H9 (cell line): ENCODE data around the gene FHIT. TPM values are rescaled to one million over a fixed set of nuclear protein-coding genes. Genes with fewer than 3 reads are reported as not detected.

ENCODE experiments used
- DNase-seq: peaks from one replicate; pipeline ENCODE4 v3.0.0-alpha.2; 2017
- H2AFZ ChIP-seq: one replicate; pipeline ENCODE4 v1.6.1; 2013; ENCODE audit warnings: mild to moderate bottlenecking, low read length, control low read depth, moderate library complexity
- H2AK5ac ChIP-seq: 2 replicates; pipeline ENCODE4 v1.6.1; 2013; ENCODE audit warnings: low read length, control low read depth, mixed read lengths; ENCODE audit not compliant: insufficient read length
- H2BK120ac ChIP-seq: one replicate; pipeline ENCODE4 v1.6.1; 2013; ENCODE audit warnings: low read depth, mild to moderate bottlenecking, low read length, control low read depth, inconsistent platforms; ENCODE audit not compliant: poor library complexity, severe bottlenecking
- H2BK12ac ChIP-seq: 2 replicates; pipeline ENCODE4 v1.6.1; 2013; ENCODE audit warnings: low read length, control low read depth, mixed read lengths, low read depth; ENCODE audit not compliant: insufficient read length
- H2BK15ac ChIP-seq: 2 replicates; pipeline ENCODE4 v1.6.1; 2013; ENCODE audit warnings: low read depth, low read length, control low read depth
- H2BK20ac ChIP-seq: one replicate; pipeline ENCODE4 v1.6.1; 2013; ENCODE audit warnings: low read depth, mild to moderate bottlenecking, low read length, control low read depth, inconsistent platforms; ENCODE audit not compliant: poor library complexity, severe bottlenecking
- H2BK5ac ChIP-seq: 2 replicates; pipeline ENCODE4 v1.6.1; 2013; ENCODE audit warnings: low read length, control low read depth, mixed read lengths; ENCODE audit not compliant: insufficient read length
- H3K14ac ChIP-seq: 2 replicates; pipeline ENCODE4 v1.6.1; 2013; ENCODE audit warnings: low read length, control low read depth; ENCODE audit not compliant: insufficient read depth
- H3K18ac ChIP-seq: 2 replicates; pipeline ENCODE4 v1.6.1; 2013; ENCODE audit warnings: low read depth, mild to moderate bottlenecking, mixed read lengths, low read length, control low read depth; ENCODE audit not compliant: insufficient read length
- H3K23ac ChIP-seq: 2 replicates; pipeline ENCODE4 v1.6.1; 2013; ENCODE audit warnings: low read length, control low read depth, mixed read lengths, low read depth; ENCODE audit not compliant: insufficient read length
- H3K23me2 ChIP-seq: 2 replicates; pipeline ENCODE4 v1.6.1; 2013; ENCODE audit warnings: low read depth, mild to moderate bottlenecking, mixed read lengths, low read length, control low read depth; ENCODE audit not compliant: insufficient read length, poor library complexity, severe bottlenecking
- H3K27ac ChIP-seq: 2 replicates; pipeline ENCODE4 v1.5.1; 2013; ENCODE audit warnings: low read length, control low read depth, mixed read lengths, low read depth; ENCODE audit not compliant: insufficient read length
- H3K27me3 ChIP-seq: 2 replicates; pipeline ENCODE4 v1.6.1; 2013; ENCODE audit warnings: low read length, control low read depth, inconsistent platforms; ENCODE audit not compliant: insufficient read depth
- H3K4ac ChIP-seq: 2 replicates; pipeline ENCODE4 v1.6.1; 2013; ENCODE audit warnings: low read depth, mild to moderate bottlenecking, control low read depth, inconsistent platforms, low read length, moderate library complexity
- H3K4me1 ChIP-seq: 2 replicates; pipeline ENCODE4 v1.6.1; 2013; ENCODE audit warnings: low read length, control low read depth, inconsistent platforms; ENCODE audit not compliant: insufficient read depth
- H3K4me2 ChIP-seq: 2 replicates; pipeline ENCODE4 v1.6.1; 2013; ENCODE audit warnings: low read length, control low read depth, mixed read lengths; ENCODE audit not compliant: insufficient read length, insufficient read depth
- H3K56ac ChIP-seq: 2 replicates; pipeline ENCODE4 v1.6.1; 2013; ENCODE audit warnings: low read depth, mild to moderate bottlenecking, mixed read lengths, low read length, control low read depth; ENCODE audit not compliant: insufficient read length
- H3K79me1 ChIP-seq: 2 replicates; pipeline ENCODE4 v1.6.1; 2013; ENCODE audit warnings: low read depth, mild to moderate bottlenecking, moderate library complexity, low read length, control low read depth, inconsistent platforms; ENCODE audit not compliant: insufficient read depth, poor library complexity, severe bottlenecking
- H3K79me2 ChIP-seq: 2 replicates; pipeline ENCODE4 v1.6.1; 2013; ENCODE audit warnings: low read length, control low read depth, inconsistent platforms; ENCODE audit not compliant: insufficient read depth
- H3K9ac ChIP-seq: 2 replicates; pipeline ENCODE4 v1.6.1; 2013; ENCODE audit warnings: low read length, control low read depth, mixed read lengths; ENCODE audit not compliant: insufficient read length; ENCODE audit errors: extremely low read depth
- H3K9me3 ChIP-seq: one replicate; pipeline ENCODE4 v1.6.1; 2013; ENCODE audit warnings: low read depth, low read length, inconsistent platforms; ENCODE audit not compliant: control insufficient read depth
- H3T11ph ChIP-seq: one replicate; pipeline ENCODE4 v1.6.1; 2013; ENCODE audit warnings: mild to moderate bottlenecking, low read length, control low read depth, inconsistent platforms
- H4K20me1 ChIP-seq: one replicate; pipeline ENCODE4 v1.6.1; 2013; ENCODE audit not compliant: control insufficient read depth, insufficient read length, insufficient read depth
- H4K5ac ChIP-seq: 2 replicates; pipeline ENCODE4 v1.6.1; 2013; ENCODE audit warnings: low read depth, mild to moderate bottlenecking, mixed read lengths, low read length, control low read depth; ENCODE audit not compliant: insufficient read length
- H4K8ac ChIP-seq: replicated peaks from 2 replicates; pipeline ENCODE4 v1.6.1; 2013; ENCODE audit warnings: low read length, control low read depth, mixed read lengths, low read depth; ENCODE audit not compliant: insufficient read length
- H4K91ac ChIP-seq: 2 replicates; pipeline ENCODE4 v1.6.1; 2013; ENCODE audit warnings: low read depth, mild to moderate bottlenecking, moderate library complexity, mixed read lengths, low read length, control low read depth; ENCODE audit not compliant: insufficient read length
- H3K27ac Mint-ChIP-seq, 3 experiments: 2 replicates in 2 of 3; 3 replicates in 1 of 3; pipeline ENCODE4 v1.8.0; 2020 to 2021; ENCODE audit warnings: mixed read lengths in 3 of 3, mild to moderate bottlenecking in 1 of 3, moderate library complexity in 1 of 3
- H3K27me3 Mint-ChIP-seq: 2 replicates; pipeline ENCODE4 v1.8.0; 2021; ENCODE audit warnings: low read depth, mild to moderate bottlenecking, moderate library complexity, mixed read lengths
- H3K36me3 Mint-ChIP-seq, 3 experiments: 2 replicates in 2 of 3; 3 replicates in 1 of 3; pipeline ENCODE4 v1.8.0; 2020 to 2021; ENCODE audit warnings: low read depth in 3 of 3, mixed read lengths in 3 of 3; ENCODE audit not compliant: insufficient read depth in 1 of 3
- H3K4me1 Mint-ChIP-seq, 2 experiments: 2 replicates each; pipeline ENCODE4 v1.8.0; 2020; ENCODE audit warnings: mixed read lengths in 2 of 2
- H3K4me3 Mint-ChIP-seq, 2 experiments: 2 replicates in 1 of 2; 3 replicates in 1 of 2; pipeline ENCODE4 v1.8.0; 2020 to 2021; ENCODE audit warnings: mild to moderate bottlenecking in 2 of 2, mixed read lengths in 2 of 2, moderate library complexity in 1 of 2
- H3K9me3 Mint-ChIP-seq, 2 experiments: 2 replicates in 1 of 2; 3 replicates in 1 of 2; pipeline ENCODE4 v1.8.0; 2020; ENCODE audit warnings: mild to moderate bottlenecking in 2 of 2, mixed read lengths in 2 of 2, moderate library complexity in 1 of 2
- CTCF ChIP-seq: fragments of 200-600 bp; sonication (generic); conservative IDR thresholded peaks from 3 replicates; pipeline ENCODE4 v1.8.0; 2021; ENCODE audit warnings: antibody characterized with exemption, mild to moderate bottlenecking
- WGBS: extraction: QIAGEN DNeasy Blood & Tissue Kit; methylation state at CpG from one replicate; pipeline ENCODE4 v1.1.7; 2013; ENCODE audit warnings: missing lambda C conversion rate, low lambda C conversion rate, mixed read lengths; ENCODE audit not compliant: insufficient read length; ENCODE audit errors: extremely low coverage; 5-methylcytosine and 5-hydroxymethylcytosine counted together
- total RNA-seq: library from RNA; stranded (reverse); gene quantifications from 2 replicates; pipeline ENCODE4 v1.2.1, GENCODE V29; 2021

The FHIT gene
- total RNA-seq, 1 experiment from 2014 or later = 3.0 TPM

GRCh38 chr3:60728006-60728405 is 523.2 kb downstream of the FHIT start:
- no CpG with 5 or more reads among the region's 1 CpG for WGBS
- H3K4me1 ChIP-seq = no peaks in the 10 kb centered on the region
- H2BK12ac ChIP-seq = no peak overlapping the region

More at GRCh38 chr3:60728006-60728405, 523.2 kb downstream of the FHIT start:
- Histone ChIP-seq H3K9ac (no peak overlapping the region), H4K8ac (no peak overlapping the region), H2AK5ac (no peak overlapping the region), H2BK120ac (no peak overlapping the region), H3K27ac (no peak overlapping the region), H3K56ac (no peak overlapping the region), H3K79me2 (no peaks in the 10 kb centered on the region), H4K91ac (no peak overlapping the region), H2AFZ (no peak overlapping the region), H3K4me2 (no peak overlapping the region), H3K4ac (no peak overlapping the region), H3K14ac (no peak overlapping the region), H3T11ph (no peak overlapping the region), H3K9me3 (no peaks in the 10 kb centered on the region), H4K20me1 (no peaks in the 10 kb centered on the region), H3K23me2 (no peaks in the 10 kb centered on the region), H2BK5ac (no peak overlapping the region), H3K27me3 (no peaks in the 10 kb centered on the region), H3K23ac (no peak overlapping the region), H4K5ac (no peak overlapping the region), H3K18ac (no peak overlapping the region), H2BK20ac (no peak overlapping the region), H3K79me1 (no peaks in the 10 kb centered on the region), H2BK15ac (no peak overlapping the region)
- no peaks in the 10 kb centered on the region; the same call in 1 of the 2 replicates for H3K27me3 Mint-ChIP-seq
- no peak overlapping the region; a peak in 1 of 7 replicates for H3K27ac Mint-ChIP-seq
- 0 out of 5 replicates have a peak, but pooled peaks cover 0 to 2% of the 10 kb centered on the region in 2 experiments for H3K9me3 Mint-ChIP-seq
- DNase-seq = no peak
- no peaks in the 10 kb centered on the region for H3K4me1 Mint-ChIP-seq
- no peak overlapping the region for H3K4me3 Mint-ChIP-seq
- H3K36me3 Mint-ChIP-seq = peaks cover 0 to 3% (median 3%) of the 10 kb centered on the region in 3 experiments; a peak in 4 of 7 replicates
- TF ChIP-seq CTCF = no peak
